ENCODE measurements around the gene SERAC1.

The SERAC1 gene

DNA sequence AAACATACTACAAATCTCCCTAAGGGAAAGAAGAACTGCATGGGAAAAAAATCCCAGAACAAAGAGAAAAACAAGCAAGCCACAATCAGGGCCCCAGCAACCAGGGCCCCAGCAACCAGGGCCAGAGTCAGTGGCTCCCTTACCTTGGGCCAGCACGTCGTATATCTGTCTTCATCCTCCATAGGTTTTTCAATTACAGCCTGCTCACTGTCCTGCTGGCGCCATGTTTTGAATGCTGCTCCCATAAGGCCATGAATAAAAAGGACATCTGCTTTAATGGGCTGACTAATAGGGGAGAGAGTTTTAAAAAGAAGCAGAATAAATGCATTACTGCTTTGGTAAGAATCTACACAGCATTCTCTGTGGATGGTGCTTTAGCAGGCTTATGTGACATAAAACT, 49.2 kb downstream of the SERAC1 start:
- DNase-seq = no peak

DNA sequence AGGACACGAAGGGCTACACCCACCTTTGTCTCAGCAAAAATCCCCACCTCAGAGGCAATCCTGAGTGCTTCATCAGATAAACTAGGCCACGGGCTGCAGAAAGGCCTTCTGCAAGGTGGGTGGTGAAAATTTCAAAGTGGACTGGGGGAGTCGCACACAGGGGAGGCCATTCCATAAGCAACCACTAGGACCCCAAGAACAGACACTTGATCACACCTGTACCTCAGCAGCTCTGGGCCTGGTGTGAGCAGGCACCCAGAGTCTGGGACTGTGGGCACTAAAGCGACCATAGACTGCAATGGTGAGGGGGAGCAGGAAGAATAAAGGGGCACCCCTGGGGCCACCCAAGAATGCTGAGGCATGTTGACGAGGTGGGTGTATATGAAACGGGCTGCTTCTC, 52.6 kb downstream of the SERAC1 start:
- DNase-seq = no peak

DNA sequence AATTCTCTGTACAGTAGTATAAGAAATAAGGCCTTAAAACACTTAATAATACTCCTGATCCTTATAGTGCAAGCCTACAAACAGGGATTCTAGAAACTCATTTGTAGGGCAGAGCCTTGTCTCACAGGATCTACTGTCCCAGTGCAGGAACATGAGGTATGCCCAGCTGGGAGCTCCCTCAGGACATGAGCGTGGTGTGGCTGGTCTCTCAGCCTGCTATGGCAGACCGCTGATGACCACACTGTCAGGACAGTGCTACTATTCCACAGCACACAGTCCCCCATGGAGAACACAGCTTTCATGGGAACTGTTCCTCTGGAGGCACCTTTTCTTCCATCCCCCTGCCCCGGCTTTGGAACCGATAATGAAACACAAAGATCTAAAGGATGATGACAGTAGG, 53.0 kb downstream of the SERAC1 start:
- no peak for DNase-seq

- DNase-seq = no peak
Observed at GRCh38 chr6:158113802-158114201, 54.3 kb downstream of the SERAC1 start.

DNA sequence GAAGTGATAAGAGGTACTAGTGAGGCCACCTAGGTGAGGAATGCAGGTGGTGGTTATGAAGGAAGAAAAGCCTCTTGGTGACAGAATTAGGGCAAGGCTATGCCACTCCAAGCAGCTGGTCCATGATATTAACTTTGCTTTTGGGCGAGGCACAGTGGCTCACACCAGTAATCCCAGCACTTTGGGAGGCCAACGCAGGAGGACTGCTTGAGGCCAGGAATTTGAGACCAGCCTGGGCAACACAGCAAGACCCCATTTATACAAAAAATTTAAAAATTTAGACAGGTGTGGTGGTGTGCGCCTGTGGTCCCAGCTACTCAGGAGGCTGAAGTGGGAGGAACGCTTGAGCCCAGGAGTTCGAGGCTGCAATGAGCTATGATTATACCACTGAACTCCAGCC, 56.1 kb downstream of the SERAC1 start:
- no peak for DNase-seq

DNA sequence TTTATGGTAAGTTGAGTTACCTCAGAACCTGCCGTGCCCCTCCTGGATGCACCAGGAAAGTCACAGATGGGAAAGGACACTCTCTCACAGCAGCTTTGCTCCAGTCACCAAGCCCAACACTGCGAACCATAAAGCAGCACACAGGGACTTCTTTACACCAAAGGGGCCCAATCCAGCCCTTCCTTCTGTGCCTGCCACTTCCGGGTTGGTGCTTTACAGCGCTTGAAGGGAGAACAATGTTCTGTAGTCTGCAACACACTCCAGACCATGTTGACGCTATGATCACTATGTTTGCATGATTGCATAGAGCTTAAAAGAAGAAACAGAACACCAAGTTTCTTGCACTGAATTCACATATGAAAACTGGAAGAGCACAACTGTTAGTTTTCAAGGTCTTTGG, 57.1 kb downstream of the SERAC1 start:
- DNase-seq = no peak

GRCh38 chr6:158109748-158110147, 58.3 kb downstream of the SERAC1 start:
- no peak for DNase-seq

- no peak for DNase-seq
Observed at GRCh38 chr6:158104696-158105095, 63.4 kb downstream of the SERAC1 start.

GRCh38 chr6:158103228-158103627, 64.8 kb downstream of the SERAC1 start:
- DNase-seq = no peak

DNA sequence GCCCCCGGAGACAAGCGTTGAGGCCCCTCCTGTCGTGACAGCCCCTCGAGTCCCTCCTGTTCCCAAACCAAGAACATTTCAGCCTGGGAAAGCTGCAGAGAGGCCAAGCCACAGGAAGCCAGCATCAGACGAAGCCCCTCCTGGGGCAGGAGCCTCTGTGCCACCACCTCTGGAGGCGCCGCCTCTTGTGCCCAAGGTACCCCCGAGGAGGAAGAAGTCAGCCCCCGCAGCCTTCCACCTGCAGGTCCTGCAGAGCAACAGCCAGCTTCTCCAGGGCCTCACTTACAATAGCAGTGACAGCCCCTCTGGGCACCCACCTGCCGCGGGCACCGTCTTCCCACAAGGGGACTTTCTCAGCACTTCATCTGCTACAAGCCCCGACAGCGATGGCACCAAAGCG, 72.4 kb downstream of the SERAC1 start:
- no peak for DNase-seq

- no peak for DNase-seq
Observed at GRCh38 chr6:158095031-158095430, 73.0 kb downstream of the SERAC1 start.

GRCh38 chr6:158092806-158093205, 75.3 kb downstream of the SERAC1 start:
- DNase-seq = no peak

DNA sequence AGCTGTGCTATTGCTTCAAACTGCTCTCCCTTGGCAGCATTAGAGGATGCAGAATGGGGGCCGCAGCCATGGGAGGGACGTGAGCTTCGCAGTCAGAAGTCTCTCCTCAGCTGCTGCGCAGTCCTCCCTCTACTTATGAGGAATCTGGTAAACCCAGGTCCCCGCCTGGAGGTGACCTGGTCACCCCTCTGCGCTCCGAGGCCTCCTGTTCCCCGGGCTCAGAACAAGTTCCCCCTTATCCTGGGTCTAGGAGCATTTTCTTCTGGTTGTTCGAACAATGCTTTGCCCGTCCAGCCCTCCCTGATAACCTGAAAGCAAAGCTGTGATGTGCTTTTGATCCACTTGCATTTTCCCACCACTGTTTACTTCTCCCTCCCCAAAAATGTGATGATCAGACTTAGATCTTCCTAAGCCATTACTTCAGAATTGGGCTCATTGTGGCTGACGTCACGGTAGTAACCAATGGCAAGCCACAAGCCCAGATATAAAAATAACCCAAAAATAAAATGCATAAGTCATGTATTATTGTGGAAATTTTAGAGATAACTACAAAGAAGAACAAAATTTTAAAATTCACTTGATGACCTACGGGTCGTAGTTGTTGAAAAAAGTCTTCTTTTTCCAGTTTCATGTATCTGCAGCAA, 80.7 kb downstream of the SERAC1 start:
- DNase-seq = no peak

GRCh38 chr6:158086504-158087223, 81.4 kb downstream of the SERAC1 start:
- DNase-seq = no peak

DNA sequence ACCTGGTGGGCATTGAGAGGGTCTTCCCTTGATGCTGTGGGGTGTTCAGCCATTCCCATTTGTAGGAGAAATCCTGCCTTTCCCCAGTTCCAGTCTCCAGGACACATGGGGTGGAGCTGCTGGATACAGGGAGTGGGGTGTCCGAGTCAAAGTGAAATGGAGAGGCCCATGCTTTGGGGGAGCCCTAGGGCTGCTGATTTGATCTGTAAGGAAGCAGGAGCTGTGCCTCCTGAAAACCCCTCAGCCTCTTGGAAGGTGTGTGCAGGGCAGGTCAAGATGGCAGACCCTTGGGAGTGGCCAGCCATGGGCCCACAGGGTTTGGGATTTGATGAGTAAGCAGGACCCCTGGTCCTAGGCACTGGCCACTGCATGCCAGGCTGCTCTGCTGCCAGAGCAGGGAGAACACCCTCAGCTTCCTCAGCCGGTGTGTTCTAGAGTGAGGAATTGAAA, 82.0 kb downstream of the SERAC1 start:
- DNase-seq = no peak

DNA sequence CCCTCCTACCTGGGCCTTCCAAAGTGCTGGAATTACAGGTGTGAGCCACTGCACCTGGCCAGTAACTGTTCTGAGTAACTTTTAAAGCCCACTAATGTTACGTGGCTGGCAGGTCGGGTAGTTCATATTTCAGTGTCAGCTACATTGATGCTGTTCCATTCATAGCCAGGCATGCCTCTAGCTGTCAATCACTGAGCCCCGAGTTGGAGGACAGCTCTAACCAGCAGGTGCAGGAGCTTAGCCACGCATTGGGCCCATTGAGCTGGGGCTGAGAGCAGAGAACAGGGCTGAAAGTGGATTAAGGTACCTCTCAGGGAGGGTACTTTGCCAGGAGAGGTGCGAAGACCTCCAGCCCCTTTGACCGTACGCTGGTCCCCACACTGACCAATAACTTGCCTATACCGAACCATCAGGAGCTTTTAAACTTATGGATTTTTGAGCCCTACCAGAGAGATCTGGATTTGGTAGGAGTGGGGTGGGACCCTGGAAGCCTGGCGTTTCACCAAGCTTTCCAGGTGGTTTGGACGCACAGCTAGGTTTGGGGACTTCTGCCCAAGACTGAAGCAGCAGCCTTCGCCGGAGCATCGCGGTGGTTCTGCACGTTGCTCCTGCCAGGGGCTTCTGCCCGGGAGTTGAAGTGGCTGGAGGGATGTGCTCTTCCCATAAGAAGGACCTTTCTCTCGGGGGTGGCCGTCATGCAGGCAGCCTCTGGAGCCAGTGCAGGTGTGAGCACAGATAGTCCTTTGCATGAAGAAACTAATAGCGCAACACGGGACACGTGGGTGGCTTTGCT, 82.6 kb downstream of the SERAC1 start:
- DNase-seq = no peak

DNA sequence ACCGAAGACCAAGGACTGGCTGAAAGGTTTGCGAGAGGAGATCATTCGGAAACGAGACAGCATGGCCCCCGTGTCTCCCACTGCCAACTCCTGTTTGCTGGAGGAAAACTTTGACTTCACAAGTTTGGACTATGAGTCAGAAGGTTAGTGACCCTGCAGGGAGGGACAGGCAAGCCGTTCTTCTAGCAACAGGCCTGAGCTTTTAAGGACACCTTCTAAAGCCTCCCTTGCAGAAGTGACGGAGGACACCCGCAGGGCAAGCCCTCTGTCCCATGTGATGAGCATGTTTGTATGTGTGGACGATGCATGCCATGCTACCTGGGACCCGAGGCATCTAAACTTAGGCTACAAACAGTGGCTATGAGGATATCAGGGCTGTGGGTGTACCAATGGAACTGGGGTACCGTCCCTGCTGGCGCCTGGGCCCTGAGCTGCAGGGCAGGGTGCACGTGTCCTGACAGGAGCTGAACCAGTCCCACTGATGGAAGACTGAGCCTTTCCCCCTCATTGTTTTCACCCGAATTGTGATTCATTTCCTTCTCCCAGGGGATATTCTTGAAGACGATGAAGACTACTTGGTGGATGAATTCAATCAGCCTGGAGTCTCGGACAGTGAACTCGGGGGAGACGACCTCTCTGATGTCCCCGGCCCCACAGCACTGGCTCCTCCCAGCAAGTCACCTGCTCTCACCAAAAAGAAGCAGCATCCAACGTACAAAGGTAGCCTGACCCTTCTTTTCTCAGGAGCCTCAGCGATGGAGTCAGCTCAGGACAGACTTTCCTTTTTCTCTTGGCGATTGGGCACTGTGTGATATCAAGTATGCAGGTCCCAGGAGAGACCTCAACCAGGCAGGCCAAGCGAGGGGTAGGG, 84.4 kb downstream of the SERAC1 start:
- no peak for DNase-seq

DNA sequence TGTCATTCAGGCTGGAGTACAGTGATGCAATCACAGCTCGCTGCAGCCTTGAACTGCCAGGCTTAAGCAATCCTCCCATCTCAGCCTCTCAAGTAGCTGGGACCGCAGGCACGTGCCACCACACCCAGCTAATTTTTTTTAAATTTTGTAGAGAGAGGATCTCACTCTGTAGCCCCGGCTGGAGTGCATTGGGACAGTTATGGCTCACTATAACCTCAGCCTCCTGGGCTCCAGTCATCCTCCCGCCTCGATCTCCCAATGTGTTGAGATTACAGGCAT, 86.5 kb downstream of the SERAC1 start:
- no peak for DNase-seq

DNA sequence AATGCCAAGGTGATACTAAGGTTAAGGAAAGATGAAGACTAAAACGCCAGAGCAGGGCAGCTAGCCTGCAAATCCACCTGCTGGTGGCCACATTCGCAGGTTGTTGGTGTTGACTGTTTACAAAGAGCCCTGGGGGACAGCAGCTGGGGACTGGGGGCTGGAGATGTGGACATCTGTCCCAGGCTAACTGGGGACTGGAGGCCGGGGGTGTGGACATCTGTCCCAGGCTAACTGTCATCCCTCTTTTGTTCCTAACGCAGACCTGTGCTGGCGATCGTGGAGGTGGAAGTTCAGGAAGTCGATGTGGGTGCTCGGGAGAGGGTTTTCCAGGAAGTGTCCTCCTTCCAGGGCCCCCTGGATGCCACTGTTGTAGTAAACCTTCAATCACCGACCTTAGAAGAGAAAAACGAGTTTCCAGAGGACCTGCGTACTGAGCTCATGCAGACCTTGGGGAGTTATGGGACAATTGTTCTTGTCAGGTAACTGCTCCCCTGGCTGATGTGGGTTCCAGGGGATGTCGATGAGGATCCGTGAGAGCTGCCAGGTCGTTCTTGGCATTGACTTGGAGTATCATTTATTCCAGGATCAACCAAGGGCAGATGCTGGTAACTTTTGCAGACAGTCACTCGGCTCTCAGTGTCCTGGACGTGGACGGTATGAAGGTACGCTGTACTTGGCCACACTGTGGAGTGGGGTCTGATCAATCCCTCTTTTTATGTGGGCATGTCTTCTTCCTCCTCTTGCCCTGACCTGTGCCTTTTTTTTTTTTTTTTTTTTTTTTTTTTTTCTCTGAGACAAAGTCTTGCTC, 87.0 kb downstream of the SERAC1 start:
- no peak for DNase-seq

GRCh38 chr6:158078320-158078719, 89.7 kb downstream of the SERAC1 start:
- DNase-seq = no peak

DNA sequence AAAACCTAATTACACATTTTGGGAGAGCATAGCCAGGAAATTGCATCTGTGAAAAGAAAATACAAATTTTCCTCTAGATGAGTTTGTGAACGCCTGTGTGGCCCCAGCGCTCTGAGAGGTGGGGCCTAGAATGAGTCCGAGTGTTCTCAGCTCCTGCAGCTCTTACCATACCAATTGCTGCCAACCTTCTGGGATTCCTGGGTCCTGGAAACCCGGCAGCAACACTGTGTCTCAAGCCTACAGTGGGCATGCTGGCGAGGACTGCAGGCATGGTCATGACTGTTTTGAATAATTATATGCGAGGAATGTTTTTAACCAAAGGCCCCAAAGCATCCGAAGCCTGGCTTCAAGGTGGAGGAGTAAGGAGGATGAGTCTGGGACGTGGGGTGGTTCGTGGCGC, 90.4 kb downstream of the SERAC1 start:
- DNase-seq = no peak

DNA sequence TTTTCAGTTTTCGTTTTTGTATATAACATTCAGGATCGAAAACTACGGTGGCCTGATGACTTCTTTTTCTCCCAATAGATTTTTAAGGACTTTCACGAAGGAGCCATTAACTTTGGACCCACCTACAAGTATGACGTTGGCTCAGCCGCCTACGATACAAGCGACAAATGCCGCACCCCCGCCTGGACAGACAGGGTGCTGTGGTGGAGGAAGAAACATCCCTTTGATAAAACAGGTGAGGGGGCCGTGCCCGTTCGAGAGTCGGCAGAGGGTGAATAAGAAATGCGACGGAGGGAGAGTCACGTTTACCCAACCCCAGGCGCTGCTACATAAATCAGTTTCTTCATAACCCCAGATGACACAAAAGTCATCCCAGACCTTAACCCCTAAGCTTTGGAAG, 91.5 kb downstream of the SERAC1 start:
- DNase-seq = no peak

Data from GOT3 (cell line).